ENCODE data around the gene CFAP58. TPM values are rescaled to one million over a fixed set of nuclear protein-coding genes. Genes with fewer than 3 reads are reported as not detected.
A peak's percentile ranks its signal among the peaks of the same experiment; 100 is the strongest.

CFAP58 gene
- total and polyA plus RNA-seq, 2 donors (not counting 3 experiments of a cell fraction or from before 2014, with no cell fraction given): 0.07 to 0.29 TPM

GRCh38 chr10:104337521-104337984 is 16.1 kb upstream of the CFAP58 start:
- Histone ChIP-seq H3K9me1 (replicated peaks; ENCODE audit: control insufficient read depth, extremely low read depth, insufficient read depth, low read length) (no peaks in the 10 kb centered on the region), H3K4me2 (ENCODE audit: insufficient read depth, low read length) (peak overlapping the region; percentile 97), H4K20me1 (replicated peaks; ENCODE audit: control insufficient read depth, extremely low read depth, insufficient read depth, low read length) (no peaks in the 10 kb centered on the region), H3K36me3 (ENCODE audit: control insufficient read depth in 2 of 2, extremely low read depth in 1 of 2, insufficient read depth in 2 of 2, low read length in 2 of 2) (peaks cover 2 to 7% of the 10 kb centered on the region in 2 experiments), H3K4me1 (ENCODE audit: control insufficient read depth, extremely low read depth, insufficient read depth, low read length) (peaks cover 53% of the 10 kb centered on the region), H3K27ac (ENCODE audit: insufficient read depth, low read depth, low read length) (peak overlapping the region; percentile 100), H3K9me3 (replicated peaks; ENCODE audit: control insufficient read depth, insufficient read depth, low read length) (no peaks in the 10 kb centered on the region), H3K9ac (replicated peaks; ENCODE audit: extremely low read depth, insufficient read depth, low read length) (peak overlapping the region; percentile 99), H3K79me2 (ENCODE audit: control insufficient read depth, insufficient read depth, low read length) (peaks cover 57% of the 10 kb centered on the region), H3K4me3 (replicated peaks in 1 of 3; ENCODE audit: insufficient read depth in 1 of 3, low read depth in 1 of 3, low read length in 3 of 3) (peak overlapping the region; percentile 64 to 99 (median 94)), H3K27me3 (ENCODE audit: control insufficient read depth in 2 of 2, insufficient read depth in 2 of 2, low read length in 2 of 2) (no peaks in the 10 kb centered on the region), H2AFZ (ENCODE audit: low read depth, low read length) (no peak overlapping the region)
- intact Hi-C loops (cut with micrococcal nuclease): loop anchor here (1.0 to 10.0 kb wide), 3 partner anchors 32 to 433 kb away; no protein-coding TSS in a partner anchor
- peak; percentile 75 for FAIRE-seq
- ChIA-PET POLR2A (interaction anchor here (1.0 to 1.5 kb wide), 2 partner anchors 9 to 16 kb away, joined by 3 to 10 read pairs; no protein-coding TSS in a partner anchor), CTCF (interaction anchor here (0.9 to 3.0 kb wide), 11 partner anchors 12 to 64 kb away, joined by 3 to 36 read pairs (median 6); partner anchors contain the start of gene CFAP58)
- dilution Hi-C loops (cut with MboI; ENCODE audit: extremely low pct_ligation_motif_present, low sequenced_read_pairs): no loop called here
- DNase-seq (ENCODE audit: low read depth, low spot score): peak; percentile 46
- BruUV-seq (replicated peaks): no TSS peak
- TF ChIP-seq EZH2 (IDR thresholded peaks at IDR 0.05; ENCODE audit: borderline replicate concordance, low read depth, low read length, severe bottlenecking) (no peak), JUN (IDR thresholded peaks at IDR 0.05; ENCODE audit: borderline replicate concordance, insufficient read depth, insufficient read length, low read depth) (no peak), POLR2A (IDR thresholded peaks at IDR 0.05; ENCODE audit: low read depth, low read length) (no peak), FOS (IDR thresholded peaks at IDR 0.05; ENCODE audit: borderline replicate concordance, insufficient read depth, low read length) (no peak), GATA2 (IDR thresholded peaks at IDR 0.05; ENCODE audit: insufficient read depth, insufficient read length, low read depth, low read length) (no peak), MAX (IDR thresholded peaks at IDR 0.05; ENCODE audit: insufficient read depth, insufficient read length) (no peak)
